GM21390 (cell line): ENCODE data around the gene RIMKLB.
"Not testable (repeated sequence)": the region's sequence is repeated elsewhere in the genome, so short reads cannot be mapped to it uniquely, and the experiment has no call there.

Experiments
- ATAC-seq: cut with Tn5 transposase; IDR thresholded peaks from one replicate; pipeline ENCODE4 v1.9.1; 2021; ENCODE audit not compliant: unreplicated experiment

Gene RIMKLB

GRCh38 chr12:8816448-8817050 lies 118.8 kb downstream of the RIMKLB start:
- ATAC-seq: no peak

GRCh38 chr12:8817856-8818255 lies 120.1 kb downstream of the RIMKLB start:
- ATAC-seq: no peak

GRCh38 chr12:8818526-8818925 lies 120.7 kb downstream of the RIMKLB start:
- no peak for ATAC-seq

- no peak for ATAC-seq
Measured at GRCh38 chr12:8819666-8819980, 121.8 kb downstream of the RIMKLB start.

- ATAC-seq: not testable (repeated sequence)
Measured at GRCh38 chr12:8820676-8821407, 123.1 kb downstream of the RIMKLB start.

- no peak for ATAC-seq
Measured at GRCh38 chr12:8821591-8821990, 123.8 kb downstream of the RIMKLB start.

- ATAC-seq: no peak
Measured at GRCh38 chr12:8822298-8822697, 124.5 kb downstream of the RIMKLB start, which contains the start of gene A2ML1. Gene A2ML1, plus strand, starts transcription at chr12:8822621. Its CDS starts 31 bp downstream, at chr12:8822652.

- no peak for ATAC-seq
Measured at GRCh38 chr12:8823565-8824300, 125.9 kb downstream of the RIMKLB start.

- no peak for ATAC-seq
Measured at GRCh38 chr12:8827551-8828256, 129.9 kb downstream of the RIMKLB start.

GRCh38 chr12:8828257-8829124 lies 130.7 kb downstream of the RIMKLB start:
- no peak for ATAC-seq

- ATAC-seq: no peak
Measured at GRCh38 chr12:8829125-8829518, 131.3 kb downstream of the RIMKLB start.

GRCh38 chr12:8829621-8830020 lies 131.8 kb downstream of the RIMKLB start:
- no peak for ATAC-seq

- ATAC-seq: no peak
Measured at GRCh38 chr12:8831116-8831515, 133.3 kb downstream of the RIMKLB start.

- no peak for ATAC-seq
Measured at GRCh38 chr12:8832500-8832899, 134.7 kb downstream of the RIMKLB start.
